Neural cell (in vitro differentiated cells): ENCODE measurements around the gene ERICH2. TPM values are rescaled to one million over a fixed set of nuclear protein-coding genes. Genes with fewer than 3 reads are reported as not detected.

ENCODE experiments used
- H2AFZ ChIP-seq: fragments of 200-600, 300-800 bp; sonication (generic), shearing (Covaris generic); 2 replicates; pipeline ENCODE4 v1.6.0; 2014; ENCODE audit warnings: low read depth, mild to moderate bottlenecking, antibody characterized with exemption, low read length, moderate library complexity
- H3F3A ChIP-seq: fragments of 200-600 bp; shearing (Covaris generic); 2 replicates; pipeline ENCODE4 v1.6.1; 2016; ENCODE audit warnings: mild to moderate bottlenecking, moderate library complexity, mixed read lengths, antibody characterized with exemption, low read length; ENCODE audit not compliant: insufficient read depth, poor library complexity, severe bottlenecking
- H3K27ac ChIP-seq: fragments of 200-600, 300-800 bp; sonication (generic), shearing (Covaris generic); 2 replicates; pipeline ENCODE4 v1.5.1; 2014; ENCODE audit warnings: mild to moderate bottlenecking, low read length, moderate library complexity
- H3K27me3 ChIP-seq: fragments of 300-800, 200-600 bp; sonication (generic), shearing (Covaris generic); 2 replicates; pipeline ENCODE4 v1.6.0; 2014; ENCODE audit warnings: mild to moderate bottlenecking, low read depth, low read length, moderate library complexity; ENCODE audit not compliant: insufficient read depth
- H3K36me3 ChIP-seq: fragments of 300-800, 200-600 bp; sonication (generic), shearing (Covaris generic); 2 replicates; pipeline ENCODE4 v1.5.1; 2014; ENCODE audit warnings: mild to moderate bottlenecking, antibody characterized with exemption, low read length, moderate library complexity; ENCODE audit not compliant: insufficient read depth
- H3K4me2 ChIP-seq: fragments of 300-800, 200-600 bp; sonication (generic), shearing (Covaris generic); 2 replicates; pipeline ENCODE4 v1.6.0; 2014; ENCODE audit warnings: mild to moderate bottlenecking, low read length
- H3K4me3 ChIP-seq: fragments of 300-800, 200-600 bp; sonication (generic), shearing (Covaris generic); 2 replicates; pipeline ENCODE4 v1.5.1; 2014; ENCODE audit warnings: mild to moderate bottlenecking, low read length, moderate library complexity
- H3K79me2 ChIP-seq: fragments of 200-600 bp; shearing (Covaris generic); replicated peaks from 2 replicates; pipeline ENCODE4 v1.6.0; 2014; ENCODE audit warnings: mild to moderate bottlenecking, low read length, moderate library complexity; ENCODE audit not compliant: insufficient read depth
- H3K9ac ChIP-seq: fragments of 300-800, 200-600 bp; sonication (generic), shearing (Covaris generic); 2 replicates; pipeline ENCODE4 v1.6.1; 2016; ENCODE audit warnings: mild to moderate bottlenecking, low read length, mixed read lengths
- H3K9me2 ChIP-seq: fragments of 200-600 bp; shearing (Covaris generic); 2 replicates; pipeline ENCODE4 v1.6.1; 2016; ENCODE audit warnings: mild to moderate bottlenecking, low read length, mixed read lengths; ENCODE audit not compliant: insufficient read depth
- H3K9me3 ChIP-seq: fragments of 200-600, 300-800 bp; sonication (generic), shearing (Covaris generic); 2 replicates; pipeline ENCODE4 v1.6.1; 2016; ENCODE audit warnings: mild to moderate bottlenecking, mixed run types, low read length, moderate library complexity, mixed read lengths
- H4K20me1 ChIP-seq: fragments of 200-600 bp; shearing (Covaris generic); 2 replicates; pipeline ENCODE4 v1.6.1; 2016; ENCODE audit warnings: mild to moderate bottlenecking, mixed run types; ENCODE audit not compliant: insufficient read depth
- CTCF ChIP-seq: fragments of 450-650 bp; IDR thresholded peaks from 2 replicates; pipeline ENCODE4 v1.5.1; 2014; ENCODE audit warnings: antibody characterized with exemption, mild to moderate bottlenecking, moderate library complexity; ENCODE audit not compliant: poor library complexity, severe bottlenecking
- EP300 ChIP-seq: fragments of 450-650 bp; conservative IDR thresholded peaks from 2 replicates; pipeline ENCODE4 v1.6.1; 2014; ENCODE audit warnings: antibody characterized with exemption, mild to moderate bottlenecking, moderate library complexity; ENCODE audit not compliant: poor library complexity, severe bottlenecking
- EZH2 ChIP-seq: fragments of 200-600, 300-800 bp; shearing (Covaris generic), sonication (generic); IDR thresholded peaks from 2 replicates; pipeline ENCODE4 v1.6.1; 2014; ENCODE audit warnings: antibody characterized with exemption, low read length, borderline replicate concordance, mild to moderate bottlenecking; ENCODE audit not compliant: insufficient read depth, poor library complexity, severe bottlenecking
- MXI1 ChIP-seq: fragments of 450-650 bp; conservative IDR thresholded peaks from 2 replicates; pipeline ENCODE4 v1.6.1; 2014; ENCODE audit warnings: antibody characterized with exemption, mild to moderate bottlenecking; ENCODE audit not compliant: poor library complexity, severe bottlenecking
- POLR2AphosphoS5 ChIP-seq: IDR thresholded peaks from 2 replicates; pipeline ENCODE4 v1.6.1; 2012
- RAD21 ChIP-seq: fragments of 450-650 bp; conservative IDR thresholded peaks from 2 replicates; pipeline ENCODE4 v1.6.1; 2014; ENCODE audit warnings: antibody characterized with exemption, mild to moderate bottlenecking, moderate library complexity
- REST ChIP-seq: IDR thresholded peaks from 2 replicates; pipeline ENCODE4 v1.6.1; 2012; ENCODE audit warnings: borderline replicate concordance
- SMC3 ChIP-seq: fragments of 450-650 bp; conservative IDR thresholded peaks from 2 replicates; pipeline ENCODE4 v1.6.1; 2014; ENCODE audit warnings: antibody characterized with exemption, mild to moderate bottlenecking, moderate library complexity; ENCODE audit not compliant: poor library complexity
- TAF1 ChIP-seq: IDR thresholded peaks from 2 replicates; pipeline ENCODE4 v1.6.1; 2012; ENCODE audit warnings: low read depth
- polyA plus RNA-seq: library from polyadenylated mRNA; depleted of rRNA; stranded (reverse); fragments of >200 nt; gene quantifications from 2 replicates; pipeline ENCODE4 v1.2.3, GENCODE V29; 2014

ERICH2 gene
- polyA plus RNA-seq, 1 donor from 2014 or later, result 1.3 TPM

- no peaks in the 10 kb centered on the region for H3K9me3 ChIP-seq
- no peaks in the 10 kb centered on the region for H4K20me1 ChIP-seq
- no peaks in the 10 kb centered on the region for H3K9me2 ChIP-seq
- no peaks in the 10 kb centered on the region for H3F3A ChIP-seq
- no peaks in the 10 kb centered on the region for H3K36me3 ChIP-seq
- no peak overlapping the region for H3K9ac ChIP-seq
- H3K4me2 ChIP-seq, result no peak overlapping the region
- TF ChIP-seq TAF1 (no peak), CTCF (no peak), REST (no peak), SMC3 (no peak), EP300 (no peak), MXI1 (no peak), RAD21 (no peak), EZH2 (no peak), POLR2AphosphoS5 (no peak)
- no peak overlapping the region for H2AFZ ChIP-seq
- H3K4me3 ChIP-seq, result no peak overlapping the region
- no peaks in the 10 kb centered on the region for H3K79me2 ChIP-seq
- no peaks in the 10 kb centered on the region for H3K27me3 ChIP-seq
- no peak overlapping the region for H3K27ac ChIP-seq
Measured at GRCh38 chr2:170743530-170744239, 26.5 kb upstream of the ERICH2 start.

GRCh38 chr2:170744248-170745002, 25.8 kb upstream of the ERICH2 start:
- H3K27ac ChIP-seq, result no peak overlapping the region
- H2AFZ ChIP-seq, result no peak overlapping the region
- no peaks in the 10 kb centered on the region for H3K9me3 ChIP-seq

More at GRCh38 chr2:170744248-170745002, 25.8 kb upstream of the ERICH2 start:
- Histone ChIP-seq H3K4me2 (no peak overlapping the region), H3K9ac (no peak overlapping the region), H3K36me3 (no peaks in the 10 kb centered on the region), H4K20me1 (no peaks in the 10 kb centered on the region), H3K27me3 (no peaks in the 10 kb centered on the region), H3K4me3 (no peak overlapping the region), H3K9me2 (no peaks in the 10 kb centered on the region), H3K79me2 (no peaks in the 10 kb centered on the region), H3F3A (no peaks in the 10 kb centered on the region)
- TF ChIP-seq RAD21 (no peak), MXI1 (no peak), POLR2AphosphoS5 (no peak)
